Measurements from ENCODE around the gene KCNIP1. TPM values are rescaled to one million over a fixed set of nuclear protein-coding genes. Genes with fewer than 3 reads are reported as not detected.
A peak's percentile ranks its signal among the peaks of the same experiment; 100 is the strongest.

The KCNIP1 gene
- total RNA-seq, 1 experiment from 2014 or later: not detected

- intact Hi-C loops (cut with micrococcal nuclease; ENCODE audit: unreplicated experiment): loop anchor here (1.0 to 5.0 kb wide), 3 partner anchors 51 to 93 kb away; no protein-coding TSS in a partner anchor
- Mint-ChIP-seq H3K4me1 (ENCODE audit: low read depth, unreplicated experiment) (peaks cover 31% of the 10 kb centered on the region), H3K36me3 (ENCODE audit: insufficient read depth, unreplicated experiment) (no peaks in the 10 kb centered on the region), H3K27ac (ENCODE audit: unreplicated experiment) (peak overlapping the region; percentile 23), H3K9me3 (ENCODE audit: low read depth, unreplicated experiment) (no peaks in the 10 kb centered on the region), H3K4me3 (ENCODE audit: low read depth, unreplicated experiment) (peak overlapping the region; percentile 62), H3K27me3 (ENCODE audit: unreplicated experiment) (peaks cover 60% of the 10 kb centered on the region)
- TF ChIP-seq CTCF (IDR thresholded peaks at IDR 0.05; ENCODE audit: unreplicated experiment): no peak
- CTCF ChIA-PET: interaction anchor here (0.5 to 1.4 kb wide), 7 partner anchors 10 to 467 kb away, joined by 3 to 5 read pairs (median 3); partner anchors contain the start of gene FOXI1
- no TSS peak for BruUV-seq (replicated peaks)
- DNase-seq: peak; percentile 62
These were observed 68.3 kb downstream of the KCNIP1 start for GRCh38 chr5:170571875-170572852.

DNA sequence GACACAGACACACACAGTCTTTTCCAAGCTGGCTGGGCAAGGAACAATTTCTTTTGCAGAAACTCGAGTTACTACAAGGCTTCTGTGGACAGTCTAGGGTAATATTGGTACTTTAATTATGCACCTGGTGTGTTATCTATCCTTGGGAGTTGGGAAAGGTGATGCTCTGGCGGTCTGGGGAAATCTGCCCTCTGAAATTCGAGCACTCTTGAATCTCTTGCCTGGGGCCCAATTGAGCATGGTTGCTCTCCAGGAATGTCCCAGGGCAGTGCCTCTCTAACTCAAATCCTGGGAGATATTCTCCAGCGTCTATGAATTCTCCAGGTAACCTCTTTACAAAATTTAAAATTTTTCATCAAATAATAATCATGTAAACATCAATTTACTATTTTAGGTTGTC lies 69.3 kb downstream of the KCNIP1 start:
- Mint-ChIP-seq H3K36me3 (ENCODE audit: insufficient read depth, unreplicated experiment) (no peaks in the 10 kb centered on the region), H3K27me3 (ENCODE audit: unreplicated experiment) (peaks cover 62% of the 10 kb centered on the region), H3K27ac (ENCODE audit: unreplicated experiment) (no peak overlapping the region), H3K4me1 (ENCODE audit: low read depth, unreplicated experiment) (peaks cover 31% of the 10 kb centered on the region), H3K9me3 (ENCODE audit: low read depth, unreplicated experiment) (no peaks in the 10 kb centered on the region), H3K4me3 (ENCODE audit: low read depth, unreplicated experiment) (no peak overlapping the region)
- DNase-seq: no peak
- intact Hi-C loops (cut with micrococcal nuclease; ENCODE audit: unreplicated experiment): loop anchor here (5.0 kb wide), 1 partner anchor 66 kb away; no protein-coding TSS in a partner anchor
- CTCF ChIA-PET: interaction anchor here (0.5 to 1.2 kb wide), 4 partner anchors 16 to 42 kb away, joined by 3 to 5 read pairs (median 4); no protein-coding TSS in a partner anchor
- no TSS peak for BruUV-seq (replicated peaks)
- no peak for TF ChIP-seq CTCF (IDR thresholded peaks at IDR 0.05; ENCODE audit: unreplicated experiment)

GRCh38 chr5:170573660-170574059 lies 69.8 kb downstream of the KCNIP1 start:
- intact Hi-C loops (cut with micrococcal nuclease; ENCODE audit: unreplicated experiment): loop anchor here (5.0 kb wide), 1 partner anchor 66 kb away; no protein-coding TSS in a partner anchor
- CTCF ChIA-PET: interaction anchor here (0.7 to 1.2 kb wide), 2 partner anchors 15 to 94 kb away, joined by 3 to 5 read pairs; no protein-coding TSS in a partner anchor
- H3K9me3 Mint-ChIP-seq (ENCODE audit: low read depth, unreplicated experiment): no peaks in the 10 kb centered on the region
- TF ChIP-seq CTCF (IDR thresholded peaks at IDR 0.05; ENCODE audit: unreplicated experiment): no peak
- BruUV-seq (replicated peaks): no TSS peak
- peaks cover 67% of the 10 kb centered on the region for H3K27me3 Mint-ChIP-seq (ENCODE audit: unreplicated experiment)
- no peak overlapping the region for H3K4me3 Mint-ChIP-seq (ENCODE audit: low read depth, unreplicated experiment)
- no peaks in the 10 kb centered on the region for H3K36me3 Mint-ChIP-seq (ENCODE audit: insufficient read depth, unreplicated experiment)
- peaks cover 31% of the 10 kb centered on the region for H3K4me1 Mint-ChIP-seq (ENCODE audit: low read depth, unreplicated experiment)
- H3K27ac Mint-ChIP-seq (ENCODE audit: unreplicated experiment): no peak overlapping the region
- DNase-seq: no peak

- no peak overlapping the region for H3K4me3 Mint-ChIP-seq (ENCODE audit: low read depth, unreplicated experiment)
- CTCF ChIA-PET: no interaction called here
These were observed 73.0 kb downstream of the KCNIP1 start for GRCh38 chr5:170576602-170577535.

More at GRCh38 chr5:170576602-170577535, 73.0 kb downstream of the KCNIP1 start:
- peaks cover 12% of the 10 kb centered on the region for H3K4me1 Mint-ChIP-seq (ENCODE audit: low read depth, unreplicated experiment)
- BruUV-seq (replicated peaks): no TSS peak
- no peak for DNase-seq
- H3K9me3 Mint-ChIP-seq (ENCODE audit: low read depth, unreplicated experiment): peaks cover 2% of the 10 kb centered on the region
- H3K27ac Mint-ChIP-seq (ENCODE audit: unreplicated experiment): no peak overlapping the region
- no peak for TF ChIP-seq CTCF (IDR thresholded peaks at IDR 0.05; ENCODE audit: unreplicated experiment)
- peaks cover 69% of the 10 kb centered on the region for H3K27me3 Mint-ChIP-seq (ENCODE audit: unreplicated experiment)
- intact Hi-C loops (cut with micrococcal nuclease; ENCODE audit: unreplicated experiment): no loop called here
- no peaks in the 10 kb centered on the region for H3K36me3 Mint-ChIP-seq (ENCODE audit: insufficient read depth, unreplicated experiment)
